Bronchial epithelial cell (primary cell): Measurements from ENCODE around the gene DENND4A. TPM values are rescaled to one million over a fixed set of nuclear protein-coding genes. Genes with fewer than 3 reads are reported as not detected.

Source experiments
- DNase-seq: peaks from one replicate; pipeline ENCODE4 v3.0.0-alpha.2; 2010; ENCODE audit warnings: low read depth
- FAIRE-seq: peaks from 2 replicates; lab custom pipeline; 2011; peaks lifted over from hg19 to GRCh38; lab: Jason Lieb, UNC
- H3K27me3 ChIP-seq: 2 replicates; pipeline ENCODE4 v1.5.1; 2011; ENCODE audit warnings: low read length; ENCODE audit not compliant: control insufficient read depth, insufficient read depth
- H3K36me3 ChIP-seq: 2 replicates; pipeline ENCODE4 v1.5.1; 2011; ENCODE audit warnings: low read length; ENCODE audit not compliant: control insufficient read depth, insufficient read depth
- H3K4me3 ChIP-seq: 2 replicates; pipeline ENCODE4 v1.5.1; 2011; ENCODE audit warnings: mild to moderate bottlenecking, low read depth, low read length, control low read depth
- total RNA-seq: library from RNA; depleted of rRNA; stranded (reverse); fragments of >200 nt; gene quantifications from 2 replicates; pipeline ENCODE4 v1.2.1, GENCODE V29; 2014
- TF ChIP-seq, protein P1 (sequence below): IDR thresholded peaks from 2 replicates; pipeline ENCODE4 v1.5.1; 2011; ENCODE audit warnings: mild to moderate bottlenecking, moderate library complexity, low read length, control low read depth, inconsistent platforms; ENCODE audit not compliant: insufficient read depth, severe bottlenecking

The DENND4A gene
- total RNA-seq, 1 donor from 2014 or later, result 11.1 TPM

GRCh38 chr15:65646486-65646885 lies 145.6 kb downstream of the DENND4A start:
- DNase-seq, result no peak
- TF ChIP-seq, protein P1, sequence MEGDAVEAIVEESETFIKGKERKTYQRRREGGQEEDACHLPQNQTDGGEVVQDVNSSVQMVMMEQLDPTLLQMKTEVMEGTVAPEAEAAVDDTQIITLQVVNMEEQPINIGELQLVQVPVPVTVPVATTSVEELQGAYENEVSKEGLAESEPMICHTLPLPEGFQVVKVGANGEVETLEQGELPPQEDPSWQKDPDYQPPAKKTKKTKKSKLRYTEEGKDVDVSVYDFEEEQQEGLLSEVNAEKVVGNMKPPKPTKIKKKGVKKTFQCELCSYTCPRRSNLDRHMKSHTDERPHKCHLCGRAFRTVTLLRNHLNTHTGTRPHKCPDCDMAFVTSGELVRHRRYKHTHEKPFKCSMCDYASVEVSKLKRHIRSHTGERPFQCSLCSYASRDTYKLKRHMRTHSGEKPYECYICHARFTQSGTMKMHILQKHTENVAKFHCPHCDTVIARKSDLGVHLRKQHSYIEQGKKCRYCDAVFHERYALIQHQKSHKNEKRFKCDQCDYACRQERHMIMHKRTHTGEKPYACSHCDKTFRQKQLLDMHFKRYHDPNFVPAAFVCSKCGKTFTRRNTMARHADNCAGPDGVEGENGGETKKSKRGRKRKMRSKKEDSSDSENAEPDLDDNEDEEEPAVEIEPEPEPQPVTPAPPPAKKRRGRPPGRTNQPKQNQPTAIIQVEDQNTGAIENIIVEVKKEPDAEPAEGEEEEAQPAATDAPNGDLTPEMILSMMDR, result no peak

DNA sequence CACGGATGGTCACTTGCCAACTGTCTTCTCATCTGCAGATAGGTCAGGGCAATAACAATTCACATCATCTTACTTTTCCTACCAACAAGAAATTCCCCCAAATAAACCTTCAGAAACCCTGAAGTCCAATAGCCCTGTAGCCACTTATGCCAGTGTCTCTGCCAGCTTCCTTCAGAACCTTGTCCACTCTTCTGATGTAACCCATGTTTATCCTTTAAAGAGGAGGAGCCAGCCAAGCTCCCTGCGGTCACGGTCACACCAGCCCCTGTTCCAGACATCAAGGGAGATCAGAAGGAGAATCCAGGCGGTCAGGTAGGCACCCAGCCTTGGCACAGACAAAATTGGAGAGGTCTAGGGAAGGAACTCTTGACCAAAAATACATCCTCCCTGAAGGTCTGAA lies 146.7 kb downstream of the DENND4A start:
- no peak for FAIRE-seq
- no peak for DNase-seq
- TF ChIP-seq, protein P1, result no peak

More at GRCh38 chr15:65646486-65646885, 145.6 kb downstream of the DENND4A start:
- FAIRE-seq, result no peak
- Histone ChIP-seq H3K36me3 (no peaks in the 10 kb centered on the region), H3K4me3 (no peak overlapping the region), H3K27me3 (no peaks in the 10 kb centered on the region)

DNA sequence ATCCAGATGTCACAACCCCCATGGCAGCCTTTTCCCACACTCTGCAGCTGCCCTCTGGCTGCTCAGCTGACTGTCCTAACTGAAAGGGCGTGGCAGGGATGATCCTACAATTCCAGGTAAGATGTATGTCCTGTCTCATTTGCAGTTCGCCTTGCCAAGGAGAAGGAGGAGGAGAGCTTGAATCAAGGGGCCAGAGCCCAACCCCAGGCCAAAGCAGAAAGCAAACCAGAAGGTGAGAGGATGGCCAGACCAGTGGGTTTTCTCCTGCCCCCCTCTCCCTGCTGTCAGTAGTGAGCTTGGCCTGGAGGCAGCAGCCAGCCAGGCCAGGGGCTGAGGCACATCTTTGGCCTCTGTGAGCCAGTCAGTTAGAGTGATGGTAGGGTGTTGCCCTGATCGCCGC lies 147.8 kb downstream of the DENND4A start:
- H3K36me3 ChIP-seq, result no peaks in the 10 kb centered on the region
- TF ChIP-seq, protein P1, result no peak
- no peak for DNase-seq

More for the DNA sequence above, 146.7 kb downstream of the DENND4A start:
- Histone ChIP-seq H3K36me3 (no peaks in the 10 kb centered on the region), H3K4me3 (no peak overlapping the region), H3K27me3 (no peaks in the 10 kb centered on the region)

GRCh38 chr15:65642594-65642993 lies 149.5 kb downstream of the DENND4A start:
- FAIRE-seq, result no peak
- TF ChIP-seq, protein P1, result no peak
- no peaks in the 10 kb centered on the region for H3K27me3 ChIP-seq
- no peaks in the 10 kb centered on the region for H3K36me3 ChIP-seq
- H3K4me3 ChIP-seq, result no peak overlapping the region
- DNase-seq, result peak; percentile 39

More for the DNA sequence above, 147.8 kb downstream of the DENND4A start:
- Histone ChIP-seq H3K27me3 (no peaks in the 10 kb centered on the region), H3K4me3 (no peak overlapping the region)
- FAIRE-seq, result no peak

DNA sequence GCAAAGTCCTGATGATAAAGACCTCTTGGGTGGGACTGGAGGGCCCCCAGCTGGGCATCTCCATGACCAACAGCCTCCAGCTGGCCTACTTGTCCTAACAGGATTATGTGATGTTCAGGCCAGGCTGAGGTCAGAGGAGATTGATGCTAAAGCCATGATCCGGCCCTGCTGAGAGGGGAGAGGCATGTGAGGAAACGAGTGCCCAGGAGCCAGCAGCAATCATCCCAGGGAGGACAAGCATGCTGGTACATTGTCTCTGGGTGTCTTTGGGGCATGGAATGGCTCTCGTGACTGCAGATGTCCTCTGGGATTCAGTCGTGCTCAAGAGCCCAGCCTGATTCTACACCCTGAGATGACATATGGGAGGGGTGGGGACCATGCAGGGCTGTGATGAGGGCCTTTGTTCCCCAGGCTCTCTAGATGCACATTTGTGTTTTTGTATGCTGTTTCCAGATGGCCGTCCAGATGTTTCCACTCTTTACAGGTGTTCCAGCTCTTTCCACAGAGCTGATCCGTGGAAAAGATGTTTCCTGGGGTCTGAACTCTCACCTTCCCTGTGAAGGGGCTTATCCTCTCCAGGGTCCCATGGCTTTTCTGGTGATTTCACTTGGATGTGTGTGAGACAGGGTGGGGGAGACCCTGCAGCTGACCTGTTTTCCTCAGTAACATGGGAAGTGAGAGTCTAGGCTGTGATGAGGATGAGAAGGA lies 150.2 kb downstream of the DENND4A start:
- Histone ChIP-seq H3K27me3 (no peaks in the 10 kb centered on the region), H3K4me3 (no peak overlapping the region), H3K36me3 (no peaks in the 10 kb centered on the region)
- no peak for FAIRE-seq
- TF ChIP-seq, protein P1, result no peak
- DNase-seq, result no peak
